Small intestine (tissue), 7 donors: ENCODE data around the gene WDR18. TPM values are rescaled to one million over a fixed set of nuclear protein-coding genes. Genes with fewer than 3 reads are reported as not detected.
"Not testable (repeated sequence)": the region's sequence is repeated elsewhere in the genome, so short reads cannot be mapped to it uniquely, and the experiment has no call there.

Experiments used
- DNase-seq, 2 donors: peaks; one replicate each; pipeline versions ENCODE4 v3.0.0 to v3.0.0-alpha.2; 2013
- FAIRE-seq: peaks from 2 replicates; lab custom pipeline; 2012; peaks lifted over from hg19 to GRCh38; lab: Jason Lieb, UNC
- H3K27ac ChIP-seq, 3 donors: one replicate each; pipeline ENCODE4 v1.5.1; 2013; ENCODE audit warnings: low read length in 2 of 3, mild to moderate bottlenecking in 2 of 3, control low read depth in 1 of 3, inconsistent platforms in 1 of 3, low read depth in 1 of 3, moderate library complexity in 1 of 3
- H3K27me3 ChIP-seq, 3 donors: one replicate each; pipeline ENCODE4 v1.6.1; 2013; ENCODE audit warnings: low read length in 3 of 3, inconsistent platforms in 1 of 3; ENCODE audit not compliant: control insufficient read depth in 3 of 3, insufficient read depth in 3 of 3
- H3K36me3 ChIP-seq, 3 donors: one replicate each; pipeline ENCODE4 v1.6.1; 2013; ENCODE audit warnings: low read length in 3 of 3, inconsistent platforms in 1 of 3, low read depth in 1 of 3, mild to moderate bottlenecking in 1 of 3, moderate library complexity in 1 of 3; ENCODE audit not compliant: control insufficient read depth in 3 of 3, insufficient read depth in 2 of 3
- H3K4me1 ChIP-seq, 3 donors: one replicate each; pipeline ENCODE4 v1.6.1; 2013; ENCODE audit warnings: low read length in 2 of 3, inconsistent platforms in 1 of 3, low read depth in 1 of 3, mild to moderate bottlenecking in 1 of 3, moderate library complexity in 1 of 3; ENCODE audit not compliant: control insufficient read depth in 3 of 3, insufficient read depth in 2 of 3
- H3K4me3 ChIP-seq, 3 donors: one replicate each; pipeline ENCODE4 v1.5.1; 2013; ENCODE audit warnings: low read length in 3 of 3, control low read depth in 1 of 3, inconsistent platforms in 1 of 3, low read depth in 1 of 3, mild to moderate bottlenecking in 1 of 3, moderate library complexity in 1 of 3
- H3K9me3 ChIP-seq, 2 donors: one replicate each; pipeline ENCODE4 v1.6.1; 2013; ENCODE audit warnings: low read depth in 1 of 2, low read length in 1 of 2; ENCODE audit not compliant: control insufficient read depth in 2 of 2, insufficient read depth in 1 of 2
- WGBS, 3 donors: extraction: QIAGEN DNeasy Blood & Tissue Kit; methylation state at CpG; one replicate each; pipeline ENCODE4 v1.1.7; 2013; 5-methylcytosine and 5-hydroxymethylcytosine counted together
- polyA plus RNA-seq, 4 donors: library from polyadenylated mRNA; stranded (reverse) in 3 of 4; unstranded in 1 of 4; fragments of 200-250 nt in 3 of 4; fragments of 120-200 nt in 1 of 4; gene quantifications; one replicate each; pipeline versions ENCODE4 v1.2.1 to v1.2.3, GENCODE V29; 2013
- donor health status: healthy with polysubstance abuse.
- donor health status: control.
- donor health status: control.
- donor health status: Bipolar disorder and iron deficiency.
- donor health status: healthy.

The WDR18 gene
- polyA plus RNA-seq, 4 donors = 33.4 to 70.8 (median 57.5) TPM

GRCh38 chr19:957578-957977 lies 26.6 kb upstream of the WDR18 start:
- peaks cover 4 to 77% (median 9%) of the 10 kb centered on the region in 3 donors for H3K4me1 ChIP-seq
- WGBS, 3 donors = 92 to 94% (median 92%) methylated on average over 9 of the region's 9 CpGs
- peak overlapping the region in 1 of 3 donors; percentile 100 for H3K27ac ChIP-seq
- not testable (repeated sequence) for H3K27me3 ChIP-seq, DNase-seq, H3K9me3 ChIP-seq, FAIRE-seq
- peak overlapping the region in 1 of 3 donors; percentile 54 for H3K4me3 ChIP-seq
- H3K36me3 ChIP-seq = peaks cover 0 to 94% (median 0%) of the 10 kb centered on the region in 3 donors

GRCh38 chr19:958967-959855 lies 24.9 kb upstream of the WDR18 start:
- H3K4me1 ChIP-seq = peaks cover 0 to 78% (median 0%) of the 10 kb centered on the region in 3 donors
- 75 to 82% (median 78%) methylated on average over 36 of the region's 36 CpGs for WGBS, 3 donors
- H3K4me3 ChIP-seq = peak overlapping the region in 1 of 3 donors; percentile 56
- H3K36me3 ChIP-seq = peaks cover 0 to 97% (median 0%) of the 10 kb centered on the region in 3 donors
- H3K27ac ChIP-seq = peak overlapping the region in 1 of 3 donors; percentile 100
- H3K9me3 ChIP-seq = no peaks in the 10 kb centered on the region
- DNase-seq (peak; percentile 21 to 81), FAIRE-seq (no peak)
- H3K27me3 ChIP-seq = no peaks in the 10 kb centered on the region

- no peak for FAIRE-seq
- peak overlapping the region in 1 of 3 donors; percentile 56 for H3K4me3 ChIP-seq
- peak overlapping the region in 1 of 3 donors; percentile 100 for H3K27ac ChIP-seq
- WGBS, 3 donors = 66 to 72% (median 71%) methylated on average over 12 of the region's 12 CpGs
- DNase-seq = peak in 1 of 2 donors; percentile 73
- H3K36me3 ChIP-seq = peaks cover 0 to 97% (median 1%) of the 10 kb centered on the region in 3 donors
- no peaks in the 10 kb centered on the region for H3K27me3 ChIP-seq
- H3K4me1 ChIP-seq = peaks cover 0 to 70% (median 0%) of the 10 kb centered on the region in 3 donors
- peaks cover 0 to 3% of the 10 kb centered on the region in 2 donors for H3K9me3 ChIP-seq
These were observed 24.1 kb upstream of the WDR18 start for GRCh38 chr19:960020-960419.

- Histone ChIP-seq H3K27me3 (no peaks in the 10 kb centered on the region), H3K27ac (peak overlapping the region in 1 of 3 donors; percentile 100), H3K4me1 (peaks cover 0 to 65% (median 0%) of the 10 kb centered on the region in 3 donors), H3K36me3 (peaks cover 0 to 97% (median 2%) of the 10 kb centered on the region in 3 donors), H3K4me3 (peak overlapping the region in 1 of 3 donors; percentile 56), H3K9me3 (peaks cover 0 to 3% of the 10 kb centered on the region in 2 donors)
- DNase-seq = no peak
- WGBS, 3 donors = 83 to 85% (median 84%) methylated on average over 7 to 8 of the region's 8 CpGs
- no peak for FAIRE-seq
These were observed 23.6 kb upstream of the WDR18 start for GRCh38 chr19:960601-960938.

- Histone ChIP-seq H3K4me1 (peaks cover 0 to 50% (median 0%) of the 10 kb centered on the region in 3 donors), H3K36me3 (peaks cover 0 to 97% (median 5%) of the 10 kb centered on the region in 3 donors), H3K27me3 (no peaks in the 10 kb centered on the region), H3K27ac (peak overlapping the region in 1 of 3 donors; percentile 100), H3K9me3 (peaks cover 0 to 9% of the 10 kb centered on the region in 2 donors), H3K4me3 (peak overlapping the region in 1 of 3 donors; percentile 56)
- FAIRE-seq (no peak), DNase-seq (peak; percentile 52 to 95)
- WGBS, 3 donors = 48 to 59% (median 59%) methylated on average over 14 of the region's 14 CpGs
These were observed 22.1 kb upstream of the WDR18 start for GRCh38 chr19:961866-962620.

GRCh38 chr19:962683-963400 lies 21.3 kb upstream of the WDR18 start:
- peaks cover 0 to 98% (median 5%) of the 10 kb centered on the region in 3 donors for H3K36me3 ChIP-seq
- FAIRE-seq (no peak), DNase-seq (no peak)

GRCh38 chr19:963486-963951 lies 20.6 kb upstream of the WDR18 start:
- peak in 1 of 2 donors; percentile 55 for DNase-seq
- H3K36me3 ChIP-seq = peaks cover 0 to 98% (median 7%) of the 10 kb centered on the region in 3 donors

More at GRCh38 chr19:962683-963400, 21.3 kb upstream of the WDR18 start:
- Histone ChIP-seq H3K4me1 (peaks cover 0 to 43% (median 0%) of the 10 kb centered on the region in 3 donors), H3K27ac (peak overlapping the region in 1 of 3 donors; percentile 100), H3K27me3 (no peaks in the 10 kb centered on the region), H3K4me3 (no peak overlapping the region), H3K9me3 (peaks cover 0 to 11% of the 10 kb centered on the region in 2 donors)
- 83 to 88% (median 88%) methylated on average over 31 of the region's 31 CpGs for WGBS, 3 donors

More at GRCh38 chr19:963486-963951, 20.6 kb upstream of the WDR18 start:
- Histone ChIP-seq H3K4me3 (no peak overlapping the region), H3K9me3 (peaks cover 0 to 11% of the 10 kb centered on the region in 2 donors), H3K4me1 (peaks cover 0 to 40% (median 0%) of the 10 kb centered on the region in 3 donors), H3K27ac (peak overlapping the region in 1 of 3 donors; percentile 100), H3K27me3 (no peaks in the 10 kb centered on the region)
- FAIRE-seq = no peak
- WGBS, 3 donors = 82 to 92% (median 85%) methylated on average over 10 to 11 of the region's 11 CpGs
